Vagina (tissue), 2 donors: ENCODE data around the gene RTN1. TPM values are rescaled to one million over a fixed set of nuclear protein-coding genes. Genes with fewer than 3 reads are reported as not detected.

Experiments
- DNase-seq, 2 donors: peaks; one replicate each; pipeline ENCODE4 v3.0.0-alpha.2; 2017; ENCODE audit errors: extremely low spot score in 2 of 2
- H3K27ac ChIP-seq: fragments of 200-600 bp; sonication (generic); one replicate; pipeline ENCODE4 v1.5.1; 2019
- H3K27me3 ChIP-seq: fragments of 200-600 bp; sonication (generic); one replicate; pipeline ENCODE4 v1.5.1; 2019
- H3K36me3 ChIP-seq, 2 donors: fragments of 200-600 bp; sonication (generic); one replicate each; pipeline ENCODE4 v1.5.1; 2017 to 2019
- H3K4me1 ChIP-seq: fragments of 200-600 bp; sonication (generic); one replicate; pipeline ENCODE4 v1.5.1; 2019
- H3K4me3 ChIP-seq, 2 donors: fragments of 200-600 bp; sonication (generic); 1 replicate in 1 of 2; 2 replicates in 1 of 2; pipeline ENCODE4 v1.5.1; 2016 to 2019
- H3K9me3 ChIP-seq: fragments of 200-600 bp; sonication (generic); one replicate; pipeline ENCODE4 v1.5.1; 2019
- CTCF ChIP-seq, 3 experiments: fragments of 450-650 bp in 2 of 3; fragments of 200-600 bp in 1 of 3; sonication (generic) in 1 of 3; IDR thresholded peaks; one replicate each; pipeline ENCODE4 v1.5.1; 2017 to 2019; ENCODE audit warnings: antibody characterized with exemption in 3 of 3, mild to moderate bottlenecking in 2 of 3, moderate library complexity in 2 of 3
- POLR2A ChIP-seq, 2 donors: fragments of 450-650 bp; IDR thresholded peaks; one replicate each; pipeline ENCODE4 v1.6.1; 2017; ENCODE audit warnings: antibody characterized with exemption in 2 of 2, mild to moderate bottlenecking in 2 of 2, moderate library complexity in 2 of 2
- POLR2AphosphoS5 ChIP-seq, 2 donors: sonication (generic); formaldehyde crosslinking; IDR thresholded peaks; one replicate each; pipeline ENCODE4 v1.9.0; 2017; ENCODE audit warnings: antibody characterized with exemption in 2 of 2, mild to moderate bottlenecking in 2 of 2, low read depth in 1 of 2; ENCODE audit not compliant: insufficient read depth in 1 of 2
- intact Hi-C: fragments of 100-400 bp; cut with DNase I; formaldehyde crosslinking; loops from one replicate; pipeline ENCODE4 v1.15.1; 2023
- total RNA-seq: library from RNA; depleted of rRNA; stranded (reverse); fragments of >200 nt; gene quantifications from one replicate; pipeline ENCODE4 v1.2.3, GENCODE V29; 2016

RTN1 gene
- total RNA-seq, 1 donor from 2014 or later = 24.8 TPM

- no peak for DNase-seq
- Histone ChIP-seq H3K27ac (no peak overlapping the region), H3K27me3 (no peaks in the 10 kb centered on the region), H3K4me1 (no peaks in the 10 kb centered on the region), H3K4me3 (no peak overlapping the region), H3K36me3 (no peaks in the 10 kb centered on the region), H3K9me3 (no peaks in the 10 kb centered on the region)
- intact Hi-C loops = no loop called here
- TF ChIP-seq POLR2A (IDR thresholded peaks at IDR 0.05) = no peak
- TF ChIP-seq CTCF (IDR thresholded peaks at IDR 0.05) = no peak
- TF ChIP-seq POLR2AphosphoS5 (IDR thresholded peaks at IDR 0.05; ENCODE audit: insufficient read depth in 1 of 2, low read depth in 1 of 2) = no peak
Observed at GRCh38 chr14:59811815-59812214, 58.8 kb downstream of the RTN1 start.

- DNase-seq = no peak
- TF ChIP-seq CTCF (IDR thresholded peaks at IDR 0.05) (no peak), POLR2AphosphoS5 (IDR thresholded peaks at IDR 0.05; ENCODE audit: insufficient read depth in 1 of 2, low read depth in 1 of 2) (no peak), POLR2A (IDR thresholded peaks at IDR 0.05) (no peak)
- Histone ChIP-seq H3K9me3 (no peaks in the 10 kb centered on the region), H3K4me3 (no peak overlapping the region), H3K27me3 (no peaks in the 10 kb centered on the region), H3K36me3 (no peaks in the 10 kb centered on the region), H3K4me1 (no peaks in the 10 kb centered on the region), H3K27ac (no peak overlapping the region)
- intact Hi-C loops = no loop called here
Observed at GRCh38 chr14:59811073-59811472, 59.5 kb downstream of the RTN1 start.

DNA sequence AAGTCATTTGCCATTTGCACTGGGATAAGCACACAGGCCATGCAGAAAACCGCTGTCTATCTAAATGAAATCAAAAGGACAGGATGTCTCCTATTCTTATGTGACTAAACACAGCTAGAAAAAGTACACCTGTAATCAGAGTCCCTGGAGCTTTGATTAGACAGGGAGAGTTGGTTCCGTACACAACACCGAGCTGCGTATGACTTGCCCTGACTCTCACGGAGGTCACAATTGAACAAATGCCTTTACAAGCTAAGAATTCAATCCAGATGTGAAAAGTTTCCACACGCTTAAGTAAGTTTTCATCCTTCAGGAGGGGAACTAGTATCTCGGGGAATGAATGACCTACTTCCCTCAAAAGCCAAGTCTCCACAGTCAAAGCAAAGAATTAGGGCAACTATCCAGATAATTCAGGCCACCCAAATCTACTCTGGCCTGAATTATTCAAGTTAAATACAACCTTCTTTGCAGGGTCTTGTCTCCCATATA, 67.5 kb downstream of the RTN1 start:
- Histone ChIP-seq H3K27me3 (no peaks in the 10 kb centered on the region), H3K36me3 (no peaks in the 10 kb centered on the region), H3K4me1 (no peaks in the 10 kb centered on the region), H3K4me3 (no peak overlapping the region), H3K9me3 (no peaks in the 10 kb centered on the region), H3K27ac (no peak overlapping the region)
- TF ChIP-seq POLR2AphosphoS5 (IDR thresholded peaks at IDR 0.05; ENCODE audit: insufficient read depth in 1 of 2, low read depth in 1 of 2) (no peak), POLR2A (IDR thresholded peaks at IDR 0.05) (no peak), CTCF (IDR thresholded peaks at IDR 0.05) (no peak)
- intact Hi-C loops = no loop called here
- no peak for DNase-seq

DNA sequence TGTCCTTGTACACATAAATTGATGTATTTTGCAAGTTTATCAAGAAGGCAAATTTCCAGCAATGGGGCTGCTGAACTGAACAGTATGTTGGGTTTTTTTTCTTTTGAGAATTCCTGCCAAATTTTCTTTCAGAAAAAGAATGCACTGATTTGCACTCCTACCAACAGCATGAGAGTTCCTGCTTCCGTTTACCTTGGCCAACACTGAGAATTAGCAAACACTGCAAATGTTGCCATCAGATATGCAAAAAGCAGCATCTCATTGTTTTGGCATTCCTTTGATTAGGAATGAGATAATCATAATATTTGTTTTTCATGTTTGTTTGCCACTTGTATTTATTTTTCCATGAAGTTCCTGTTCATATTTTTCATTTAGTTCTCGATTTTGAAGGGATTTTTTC, 82.4 kb downstream of the RTN1 start:
- TF ChIP-seq POLR2AphosphoS5 (IDR thresholded peaks at IDR 0.05; ENCODE audit: insufficient read depth in 1 of 2, low read depth in 1 of 2) (no peak), CTCF (IDR thresholded peaks at IDR 0.05) (no peak), POLR2A (IDR thresholded peaks at IDR 0.05) (no peak)
- H3K9me3 ChIP-seq = no peaks in the 10 kb centered on the region

GRCh38 chr14:59787045-59787674, 83.4 kb downstream of the RTN1 start:
- no peaks in the 10 kb centered on the region for H3K4me1 ChIP-seq
- no peak for TF ChIP-seq CTCF (IDR thresholded peaks at IDR 0.05)
- TF ChIP-seq POLR2A (IDR thresholded peaks at IDR 0.05) = no peak
- TF ChIP-seq POLR2AphosphoS5 (IDR thresholded peaks at IDR 0.05; ENCODE audit: insufficient read depth in 1 of 2, low read depth in 1 of 2) = no peak
- H3K4me3 ChIP-seq = no peak overlapping the region
- no peak overlapping the region for H3K27ac ChIP-seq
- H3K9me3 ChIP-seq = no peaks in the 10 kb centered on the region
- intact Hi-C loops = no loop called here
- DNase-seq = no peak
- no peaks in the 10 kb centered on the region for H3K27me3 ChIP-seq
- no peaks in the 10 kb centered on the region for H3K36me3 ChIP-seq

More for the DNA sequence above, 82.4 kb downstream of the RTN1 start:
- Histone ChIP-seq H3K4me3 (no peak overlapping the region), H3K4me1 (no peaks in the 10 kb centered on the region), H3K36me3 (no peaks in the 10 kb centered on the region), H3K27me3 (no peaks in the 10 kb centered on the region), H3K27ac (no peak overlapping the region)
- intact Hi-C loops = no loop called here
- DNase-seq = no peak
